ENCODE results near the gene GPR132. TPM values are rescaled to one million over a fixed set of nuclear protein-coding genes. Genes with fewer than 3 reads are reported as not detected.

Gene GPR132
- total and polyA plus RNA-seq, 2 of the 8 experiments (the other 6 are each of a cell fraction or from before 2014, with no cell fraction given), result 0.11 TPM; not detected in 1

DNA sequence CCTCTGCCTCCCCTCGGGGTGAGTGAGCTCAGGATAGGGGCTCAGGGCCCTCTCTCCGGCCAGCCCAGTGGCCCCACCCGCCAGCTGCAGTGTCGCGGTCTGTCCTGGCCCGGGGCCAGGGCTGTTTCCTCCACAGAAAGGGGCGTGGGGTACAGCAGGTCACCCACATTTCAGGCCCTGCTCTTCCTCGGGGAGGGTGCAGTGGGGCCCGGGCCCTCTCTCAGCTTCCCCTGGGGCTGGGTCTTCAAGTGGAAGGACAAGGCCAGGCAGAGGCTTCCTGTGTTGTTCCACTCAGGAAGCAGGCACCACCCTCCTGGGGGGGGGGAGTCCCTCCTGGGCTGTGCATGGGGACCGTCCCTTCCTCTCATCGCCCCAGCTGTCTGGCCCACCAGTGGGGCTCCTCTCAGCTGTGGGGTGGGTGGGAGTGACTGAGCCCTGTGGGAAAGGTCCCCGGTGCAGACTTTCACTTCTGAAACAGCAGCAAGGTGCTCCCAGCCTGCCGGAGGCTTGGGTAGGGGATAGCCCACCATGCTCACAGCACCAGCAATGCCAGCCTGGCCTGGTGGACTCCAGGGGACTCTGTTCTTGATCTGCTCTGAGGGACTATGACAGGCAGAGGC is 3.7 kb downstream of the GPR132 start:
- Histone ChIP-seq H3K4ac (replicated peaks; ENCODE audit: insufficient read length, low read depth, low read length) (no peak overlapping the region), H3K56ac (replicated peaks; ENCODE audit: insufficient read length, low read depth, low read length) (no peak overlapping the region), H3K23me2 (ENCODE audit: low read depth, low read length) (no peaks in the 10 kb centered on the region), H2AK5ac (ENCODE audit: low read depth, low read length) (no peak overlapping the region), H3K27ac (ENCODE audit: low read depth, low read length) (no peak overlapping the region), H4K8ac (ENCODE audit: extremely low read depth, insufficient read depth, low read length) (no peak overlapping the region; the same call in 1 of the 2 replicates), H3K79me2 (ENCODE audit: control insufficient read depth in 1 of 2, insufficient read depth in 2 of 2, low read length in 2 of 2) (no peaks in the 10 kb centered on the region), H3K9ac (replicated peaks in 1 of 4; ENCODE audit: extremely low read depth in 1 of 4, low read depth in 3 of 4, low read length in 3 of 4) (no peak overlapping the region), H4K91ac (replicated peaks; ENCODE audit: insufficient read length, low read length) (no peak overlapping the region), H3K36me3 (ENCODE audit: control insufficient read depth in 2 of 4, insufficient read depth in 4 of 4, low read length in 3 of 4) (no peaks in the 10 kb centered on the region), H3K27me3 (replicated peaks in 1 of 4; ENCODE audit: control insufficient read depth in 3 of 4, extremely low read depth in 1 of 4, insufficient read depth in 3 of 4, low read length in 3 of 4) (peaks cover 0 to 8% (median 5%) of the 10 kb centered on the region in 4 experiments; a peak in 4 of 7 replicates), H2BK5ac (ENCODE audit: low read depth, low read length) (no peak overlapping the region), H2BK15ac (ENCODE audit: low read length) (no peak overlapping the region), H2AFZ (ENCODE audit: low read length) (no peak overlapping the region), H4K20me1 (replicated peaks in 1 of 2; ENCODE audit: control insufficient read depth in 1 of 2, insufficient read depth in 2 of 2, low read length in 2 of 2) (peaks cover 0 to 1% of the 10 kb centered on the region in 2 experiments), H3K4me3 (ENCODE audit: extremely low read depth in 1 of 4, insufficient read depth in 2 of 4, low read depth in 3 of 4, low read length in 4 of 4) (no peak overlapping the region), H2BK20ac (ENCODE audit: low read length) (no peak overlapping the region), H3K4me2 (ENCODE audit: insufficient read depth in 1 of 2, low read depth in 2 of 2, low read length in 2 of 2) (no peak overlapping the region), H2BK12ac (ENCODE audit: low read depth, low read length) (no peak overlapping the region), H4K5ac (ENCODE audit: insufficient read length, low read depth, low read length) (no peak overlapping the region), H3K14ac (ENCODE audit: insufficient read length) (no peak overlapping the region), H3K9me3 (ENCODE audit: insufficient read depth in 2 of 2, low read depth in 1 of 2, low read length in 1 of 2) (no peaks in the 10 kb centered on the region), H3K79me1 (ENCODE audit: low read depth, low read length) (no peaks in the 10 kb centered on the region), H3K18ac (ENCODE audit: extremely low read depth, low read length) (no peak overlapping the region; the same call in 1 of the 2 replicates), H2BK120ac (replicated peaks; ENCODE audit: low read depth, low read length) (no peak overlapping the region), H3K4me1 (replicated peaks in 1 of 4; ENCODE audit: control insufficient read depth in 3 of 4, insufficient read depth in 4 of 4, low read length in 3 of 4) (peaks cover 0 to 9% (median 6%) of the 10 kb centered on the region in 4 experiments; a peak in 4 of 7 replicates), H3K23ac (ENCODE audit: insufficient read length) (no peak overlapping the region)
- DNase-seq (ENCODE audit: low read depth in 1 of 2, low spot score in 2 of 2), result no peak
- TF ChIP-seq CHD1 (IDR thresholded peaks at IDR 0.05; ENCODE audit: low read depth, low read length), result no peak
- TF ChIP-seq FOSL1 (IDR thresholded peaks at IDR 0.05; ENCODE audit: insufficient read depth, low read depth, low read length), result no peak
- no peak for TF ChIP-seq ASH2L (IDR thresholded peaks at IDR 0.05; ENCODE audit: low read length)
- no peak for TF ChIP-seq KDM4A (IDR thresholded peaks at IDR 0.05; ENCODE audit: low read depth, low read length, severe bottlenecking)
- TF ChIP-seq EP300 (IDR thresholded peaks at IDR 0.05; ENCODE audit: borderline replicate concordance in 1 of 2, low read depth in 2 of 2, low read length in 2 of 2), result no peak
- TF ChIP-seq TAF1 (IDR thresholded peaks at IDR 0.05; ENCODE audit: low read depth, low read length), result no peak
- 90% methylated on average over 9 of the region's 13 CpGs; no CpG with 5 or more reads in 1 of the 2 experiments for WGBS, 2 experiments (ENCODE audit: extremely low coverage in 1 of 2, insufficient coverage in 1 of 2, insufficient read length in 1 of 2, insufficient replicate concordance in 2 of 2, low coverage in 1 of 2, low lambda C conversion rate in 2 of 2, missing lambda C conversion rate in 1 of 2)
- no peak for FAIRE-seq
- ChIA-PET POLR2A (ENCODE audit: partially characterized antibody) (interaction anchor here (1.6 kb wide), 1 partner anchor 41 kb away, joined by 4 read pairs; the partner anchor contains the start of gene CDCA4), CTCF (ENCODE audit: partially characterized antibody) (interaction anchor here (0.8 to 5.9 kb wide), 5 partner anchors 14 to 86 kb away, joined by 3 to 30 read pairs (median 4); no protein-coding TSS in a partner anchor)

Measured in H1 (cell line).